Neural cell (in vitro differentiated cells): ENCODE measurements around the gene NPAS3. TPM values are rescaled to one million over a fixed set of nuclear protein-coding genes. Genes with fewer than 3 reads are reported as not detected.

ENCODE experiments used
- H2AFZ ChIP-seq: fragments of 200-600, 300-800 bp; sonication (generic), shearing (Covaris generic); 2 replicates; pipeline ENCODE4 v1.6.0; 2014; ENCODE audit warnings: low read depth, mild to moderate bottlenecking, antibody characterized with exemption, low read length, moderate library complexity
- H3F3A ChIP-seq: fragments of 200-600 bp; shearing (Covaris generic); 2 replicates; pipeline ENCODE4 v1.6.1; 2016; ENCODE audit warnings: mild to moderate bottlenecking, moderate library complexity, mixed read lengths, antibody characterized with exemption, low read length; ENCODE audit not compliant: insufficient read depth, poor library complexity, severe bottlenecking
- H3K27ac ChIP-seq: fragments of 200-600, 300-800 bp; sonication (generic), shearing (Covaris generic); 2 replicates; pipeline ENCODE4 v1.5.1; 2014; ENCODE audit warnings: mild to moderate bottlenecking, low read length, moderate library complexity
- H3K27me3 ChIP-seq: fragments of 300-800, 200-600 bp; sonication (generic), shearing (Covaris generic); 2 replicates; pipeline ENCODE4 v1.6.0; 2014; ENCODE audit warnings: mild to moderate bottlenecking, low read depth, low read length, moderate library complexity; ENCODE audit not compliant: insufficient read depth
- H3K36me3 ChIP-seq: fragments of 300-800, 200-600 bp; sonication (generic), shearing (Covaris generic); 2 replicates; pipeline ENCODE4 v1.5.1; 2014; ENCODE audit warnings: mild to moderate bottlenecking, antibody characterized with exemption, low read length, moderate library complexity; ENCODE audit not compliant: insufficient read depth
- H3K4me2 ChIP-seq: fragments of 300-800, 200-600 bp; sonication (generic), shearing (Covaris generic); 2 replicates; pipeline ENCODE4 v1.6.0; 2014; ENCODE audit warnings: mild to moderate bottlenecking, low read length
- H3K4me3 ChIP-seq: fragments of 300-800, 200-600 bp; sonication (generic), shearing (Covaris generic); 2 replicates; pipeline ENCODE4 v1.5.1; 2014; ENCODE audit warnings: mild to moderate bottlenecking, low read length, moderate library complexity
- H3K79me2 ChIP-seq: fragments of 200-600 bp; shearing (Covaris generic); replicated peaks from 2 replicates; pipeline ENCODE4 v1.6.0; 2014; ENCODE audit warnings: mild to moderate bottlenecking, low read length, moderate library complexity; ENCODE audit not compliant: insufficient read depth
- H3K9ac ChIP-seq: fragments of 300-800, 200-600 bp; sonication (generic), shearing (Covaris generic); 2 replicates; pipeline ENCODE4 v1.6.1; 2016; ENCODE audit warnings: mild to moderate bottlenecking, low read length, mixed read lengths
- H3K9me2 ChIP-seq: fragments of 200-600 bp; shearing (Covaris generic); 2 replicates; pipeline ENCODE4 v1.6.1; 2016; ENCODE audit warnings: mild to moderate bottlenecking, low read length, mixed read lengths; ENCODE audit not compliant: insufficient read depth
- H3K9me3 ChIP-seq: fragments of 200-600, 300-800 bp; sonication (generic), shearing (Covaris generic); 2 replicates; pipeline ENCODE4 v1.6.1; 2016; ENCODE audit warnings: mild to moderate bottlenecking, mixed run types, low read length, moderate library complexity, mixed read lengths
- H4K20me1 ChIP-seq: fragments of 200-600 bp; shearing (Covaris generic); 2 replicates; pipeline ENCODE4 v1.6.1; 2016; ENCODE audit warnings: mild to moderate bottlenecking, mixed run types; ENCODE audit not compliant: insufficient read depth
- EP300 ChIP-seq: fragments of 450-650 bp; conservative IDR thresholded peaks from 2 replicates; pipeline ENCODE4 v1.6.1; 2014; ENCODE audit warnings: antibody characterized with exemption, mild to moderate bottlenecking, moderate library complexity; ENCODE audit not compliant: poor library complexity, severe bottlenecking
- EZH2 ChIP-seq: fragments of 200-600, 300-800 bp; shearing (Covaris generic), sonication (generic); IDR thresholded peaks from 2 replicates; pipeline ENCODE4 v1.6.1; 2014; ENCODE audit warnings: antibody characterized with exemption, low read length, borderline replicate concordance, mild to moderate bottlenecking; ENCODE audit not compliant: insufficient read depth, poor library complexity, severe bottlenecking
- MXI1 ChIP-seq: fragments of 450-650 bp; conservative IDR thresholded peaks from 2 replicates; pipeline ENCODE4 v1.6.1; 2014; ENCODE audit warnings: antibody characterized with exemption, mild to moderate bottlenecking; ENCODE audit not compliant: poor library complexity, severe bottlenecking
- POLR2AphosphoS5 ChIP-seq: IDR thresholded peaks from 2 replicates; pipeline ENCODE4 v1.6.1; 2012
- RAD21 ChIP-seq: fragments of 450-650 bp; conservative IDR thresholded peaks from 2 replicates; pipeline ENCODE4 v1.6.1; 2014; ENCODE audit warnings: antibody characterized with exemption, mild to moderate bottlenecking, moderate library complexity
- SMC3 ChIP-seq: fragments of 450-650 bp; conservative IDR thresholded peaks from 2 replicates; pipeline ENCODE4 v1.6.1; 2014; ENCODE audit warnings: antibody characterized with exemption, mild to moderate bottlenecking, moderate library complexity; ENCODE audit not compliant: poor library complexity
- TAF1 ChIP-seq: IDR thresholded peaks from 2 replicates; pipeline ENCODE4 v1.6.1; 2012; ENCODE audit warnings: low read depth
- polyA plus RNA-seq: library from polyadenylated mRNA; depleted of rRNA; stranded (reverse); fragments of >200 nt; gene quantifications from 2 replicates; pipeline ENCODE4 v1.2.3, GENCODE V29; 2014
- TF ChIP-seq, protein P1 (sequence below): fragments of 450-650 bp; IDR thresholded peaks from 2 replicates; pipeline ENCODE4 v1.5.1; 2014; ENCODE audit warnings: antibody characterized with exemption, mild to moderate bottlenecking, moderate library complexity; ENCODE audit not compliant: poor library complexity, severe bottlenecking
- TF ChIP-seq, protein P2 (sequence below): IDR thresholded peaks from 2 replicates; pipeline ENCODE4 v1.6.1; 2012; ENCODE audit warnings: borderline replicate concordance

Gene NPAS3
- polyA plus RNA-seq, 1 donor from 2014 or later = 1.3 TPM

- no peak overlapping the region for H3K4me3 ChIP-seq
- no peak overlapping the region for H3K4me2 ChIP-seq
- no peaks in the 10 kb centered on the region for H3K9me2 ChIP-seq
- no peaks in the 10 kb centered on the region for H3K79me2 ChIP-seq
- H2AFZ ChIP-seq = no peak overlapping the region
- H4K20me1 ChIP-seq = no peaks in the 10 kb centered on the region
- no peaks in the 10 kb centered on the region for H3K27me3 ChIP-seq
- no peak for TF ChIP-seq TAF1
- no peaks in the 10 kb centered on the region for H3F3A ChIP-seq
- no peak overlapping the region for H3K9ac ChIP-seq
- no peaks in the 10 kb centered on the region for H3K9me3 ChIP-seq
- H3K36me3 ChIP-seq = no peaks in the 10 kb centered on the region
- H3K27ac ChIP-seq = no peak overlapping the region
Measured at GRCh38 chr14:33618361-33619105, 679.9 kb downstream of the NPAS3 start.

GRCh38 chr14:33622496-33622895, 683.8 kb downstream of the NPAS3 start:
- H3F3A ChIP-seq = no peaks in the 10 kb centered on the region
- no peaks in the 10 kb centered on the region for H3K27me3 ChIP-seq
- TF ChIP-seq TAF1 (no peak), EZH2 (no peak), SMC3 (no peak), RAD21 (no peak), POLR2AphosphoS5 (no peak), MXI1 (no peak), EP300 (no peak)
- TF ChIP-seq, protein P1, sequence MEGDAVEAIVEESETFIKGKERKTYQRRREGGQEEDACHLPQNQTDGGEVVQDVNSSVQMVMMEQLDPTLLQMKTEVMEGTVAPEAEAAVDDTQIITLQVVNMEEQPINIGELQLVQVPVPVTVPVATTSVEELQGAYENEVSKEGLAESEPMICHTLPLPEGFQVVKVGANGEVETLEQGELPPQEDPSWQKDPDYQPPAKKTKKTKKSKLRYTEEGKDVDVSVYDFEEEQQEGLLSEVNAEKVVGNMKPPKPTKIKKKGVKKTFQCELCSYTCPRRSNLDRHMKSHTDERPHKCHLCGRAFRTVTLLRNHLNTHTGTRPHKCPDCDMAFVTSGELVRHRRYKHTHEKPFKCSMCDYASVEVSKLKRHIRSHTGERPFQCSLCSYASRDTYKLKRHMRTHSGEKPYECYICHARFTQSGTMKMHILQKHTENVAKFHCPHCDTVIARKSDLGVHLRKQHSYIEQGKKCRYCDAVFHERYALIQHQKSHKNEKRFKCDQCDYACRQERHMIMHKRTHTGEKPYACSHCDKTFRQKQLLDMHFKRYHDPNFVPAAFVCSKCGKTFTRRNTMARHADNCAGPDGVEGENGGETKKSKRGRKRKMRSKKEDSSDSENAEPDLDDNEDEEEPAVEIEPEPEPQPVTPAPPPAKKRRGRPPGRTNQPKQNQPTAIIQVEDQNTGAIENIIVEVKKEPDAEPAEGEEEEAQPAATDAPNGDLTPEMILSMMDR = no peak
- TF ChIP-seq, protein P2, sequence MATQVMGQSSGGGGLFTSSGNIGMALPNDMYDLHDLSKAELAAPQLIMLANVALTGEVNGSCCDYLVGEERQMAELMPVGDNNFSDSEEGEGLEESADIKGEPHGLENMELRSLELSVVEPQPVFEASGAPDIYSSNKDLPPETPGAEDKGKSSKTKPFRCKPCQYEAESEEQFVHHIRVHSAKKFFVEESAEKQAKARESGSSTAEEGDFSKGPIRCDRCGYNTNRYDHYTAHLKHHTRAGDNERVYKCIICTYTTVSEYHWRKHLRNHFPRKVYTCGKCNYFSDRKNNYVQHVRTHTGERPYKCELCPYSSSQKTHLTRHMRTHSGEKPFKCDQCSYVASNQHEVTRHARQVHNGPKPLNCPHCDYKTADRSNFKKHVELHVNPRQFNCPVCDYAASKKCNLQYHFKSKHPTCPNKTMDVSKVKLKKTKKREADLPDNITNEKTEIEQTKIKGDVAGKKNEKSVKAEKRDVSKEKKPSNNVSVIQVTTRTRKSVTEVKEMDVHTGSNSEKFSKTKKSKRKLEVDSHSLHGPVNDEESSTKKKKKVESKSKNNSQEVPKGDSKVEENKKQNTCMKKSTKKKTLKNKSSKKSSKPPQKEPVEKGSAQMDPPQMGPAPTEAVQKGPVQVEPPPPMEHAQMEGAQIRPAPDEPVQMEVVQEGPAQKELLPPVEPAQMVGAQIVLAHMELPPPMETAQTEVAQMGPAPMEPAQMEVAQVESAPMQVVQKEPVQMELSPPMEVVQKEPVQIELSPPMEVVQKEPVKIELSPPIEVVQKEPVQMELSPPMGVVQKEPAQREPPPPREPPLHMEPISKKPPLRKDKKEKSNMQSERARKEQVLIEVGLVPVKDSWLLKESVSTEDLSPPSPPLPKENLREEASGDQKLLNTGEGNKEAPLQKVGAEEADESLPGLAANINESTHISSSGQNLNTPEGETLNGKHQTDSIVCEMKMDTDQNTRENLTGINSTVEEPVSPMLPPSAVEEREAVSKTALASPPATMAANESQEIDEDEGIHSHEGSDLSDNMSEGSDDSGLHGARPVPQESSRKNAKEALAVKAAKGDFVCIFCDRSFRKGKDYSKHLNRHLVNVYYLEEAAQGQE = no peak
- H3K79me2 ChIP-seq = no peaks in the 10 kb centered on the region
- H3K9me2 ChIP-seq = no peaks in the 10 kb centered on the region
- H3K36me3 ChIP-seq = no peaks in the 10 kb centered on the region
- no peak overlapping the region for H3K4me2 ChIP-seq
- no peaks in the 10 kb centered on the region for H3K9me3 ChIP-seq
- H2AFZ ChIP-seq = no peak overlapping the region
- no peak overlapping the region for H3K9ac ChIP-seq
- no peak overlapping the region for H3K27ac ChIP-seq
- H3K4me3 ChIP-seq = no peak overlapping the region
- H4K20me1 ChIP-seq = no peaks in the 10 kb centered on the region
